ENCODE data around the gene LRFN5.

LRFN5 gene

DNA sequence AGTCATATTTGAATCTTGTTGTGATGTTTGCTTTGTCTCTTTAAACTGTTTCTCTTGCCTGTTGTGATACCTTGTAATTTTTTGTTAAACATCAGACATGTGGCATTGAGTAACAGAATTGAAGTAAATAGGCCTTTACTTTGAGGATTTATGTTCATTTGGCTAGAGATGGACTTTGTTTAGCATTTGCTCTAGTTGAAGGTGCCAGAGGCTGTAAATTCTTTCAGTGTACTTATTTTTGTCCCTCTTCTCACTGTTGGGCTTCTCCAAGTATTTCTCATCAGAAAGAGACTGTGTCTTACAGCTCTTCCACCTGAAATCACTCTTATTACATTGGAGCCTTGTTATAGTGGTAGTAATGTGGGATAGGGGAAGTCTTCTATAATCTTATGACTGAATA lies 175.8 kb downstream of the LRFN5 start:
- Mint-ChIP-seq H3K27me3 (no peaks in the 10 kb centered on the region), H3K9me3 (no peaks in the 10 kb centered on the region), H3K27ac (no peak overlapping the region), H3K36me3 (ENCODE audit: low read depth) (no peaks in the 10 kb centered on the region), H3K4me3 (no peak overlapping the region), H3K4me1 (no peaks in the 10 kb centered on the region)
- no peak for ATAC-seq
- no peak for DNase-seq

DNA sequence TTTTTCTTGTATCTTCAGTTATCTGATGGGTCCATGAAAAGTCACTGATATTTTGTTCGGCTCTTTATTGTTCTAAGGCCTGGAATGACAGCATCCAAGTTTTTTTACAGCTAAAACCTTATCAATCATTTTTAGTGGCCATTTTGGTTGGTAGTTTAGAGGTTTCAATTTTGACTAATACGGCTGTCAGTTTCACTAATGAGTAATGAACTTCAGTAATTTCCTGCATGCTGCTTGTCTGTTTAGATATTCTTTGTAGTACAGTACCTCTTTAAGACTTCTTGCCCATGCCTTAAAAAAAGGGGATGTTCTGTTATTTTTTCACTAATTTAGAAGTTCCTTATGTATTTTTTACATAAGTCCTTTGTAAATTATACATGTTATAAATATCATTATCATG lies 176.7 kb downstream of the LRFN5 start:
- no peaks in the 10 kb centered on the region for H3K4me1 Mint-ChIP-seq
- no peak for ATAC-seq
- H3K9me3 Mint-ChIP-seq, result no peaks in the 10 kb centered on the region
- no peaks in the 10 kb centered on the region for H3K36me3 Mint-ChIP-seq (ENCODE audit: low read depth)
- H3K4me3 Mint-ChIP-seq, result no peak overlapping the region
- DNase-seq, result no peak
- no peaks in the 10 kb centered on the region for H3K27me3 Mint-ChIP-seq
- no peak overlapping the region for H3K27ac Mint-ChIP-seq

DNA sequence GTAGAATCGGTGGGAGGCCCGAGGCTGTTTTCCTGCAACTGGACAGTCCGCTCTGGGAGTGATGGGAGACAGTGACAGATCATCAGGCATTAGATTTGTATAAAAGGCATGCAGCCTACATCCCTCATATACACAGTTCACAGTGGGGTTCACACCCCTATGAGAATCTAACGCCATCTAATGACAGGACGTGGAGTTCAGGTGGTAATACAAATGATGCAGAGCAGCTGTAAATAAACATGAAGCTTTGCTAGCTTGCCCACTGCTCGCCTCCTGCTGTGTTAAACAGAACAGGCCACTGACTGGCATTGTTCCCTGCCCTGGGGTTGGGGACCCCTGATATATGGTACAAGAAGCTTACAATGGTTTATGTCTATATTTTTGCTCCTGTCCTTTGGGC lies 179.0 kb downstream of the LRFN5 start:
- Mint-ChIP-seq H3K36me3 (ENCODE audit: low read depth) (no peaks in the 10 kb centered on the region), H3K4me3 (no peak overlapping the region), H3K9me3 (no peaks in the 10 kb centered on the region), H3K4me1 (no peaks in the 10 kb centered on the region), H3K27me3 (no peaks in the 10 kb centered on the region), H3K27ac (no peak overlapping the region)
- ATAC-seq (no peak), DNase-seq (no peak)

DNA sequence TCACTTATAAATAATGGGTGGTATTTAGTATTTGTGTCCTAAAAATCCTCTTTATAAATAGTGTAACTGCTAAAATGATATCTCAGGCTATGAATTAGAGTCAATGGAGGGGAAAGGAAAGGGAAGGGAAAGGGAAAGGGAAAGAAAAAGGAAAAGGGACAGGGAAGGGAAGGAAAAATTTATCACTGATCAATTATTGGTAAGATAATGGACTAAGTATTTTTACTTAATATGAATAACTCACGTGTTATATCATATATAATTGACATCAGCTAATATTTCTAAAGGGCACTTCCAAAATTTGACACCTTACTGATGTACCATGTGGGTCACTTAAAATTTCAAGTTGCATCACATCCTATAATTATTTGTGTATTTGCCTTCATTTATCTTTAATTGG lies 193.1 kb downstream of the LRFN5 start:
- Mint-ChIP-seq H3K9me3 (no peaks in the 10 kb centered on the region), H3K4me1 (no peaks in the 10 kb centered on the region), H3K27ac (no peak overlapping the region), H3K36me3 (ENCODE audit: low read depth) (no peaks in the 10 kb centered on the region), H3K4me3 (no peak overlapping the region), H3K27me3 (no peaks in the 10 kb centered on the region)
- ATAC-seq (no peak), DNase-seq (no peak)

DNA sequence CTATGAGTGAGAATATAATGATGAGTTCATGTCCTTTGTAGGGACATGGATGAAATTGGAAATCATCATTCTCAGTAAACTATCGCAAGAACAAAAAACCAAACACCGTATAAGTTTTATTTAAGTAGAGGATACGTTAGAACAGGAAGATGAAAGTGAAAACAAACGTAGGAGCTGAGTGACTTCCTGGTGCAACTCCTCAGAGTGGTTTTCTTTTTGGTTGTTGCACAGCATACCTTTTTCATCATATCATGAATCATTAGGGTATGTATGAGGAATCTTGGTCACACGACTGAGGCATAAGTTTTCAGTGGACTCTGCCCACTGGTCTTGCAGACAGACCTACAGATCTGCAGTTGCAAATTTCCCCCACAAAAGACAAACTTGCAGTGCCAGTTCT lies 199.0 kb downstream of the LRFN5 start:
- Mint-ChIP-seq H3K36me3 (ENCODE audit: low read depth) (no peaks in the 10 kb centered on the region), H3K27ac (no peak overlapping the region), H3K4me3 (no peak overlapping the region), H3K27me3 (no peaks in the 10 kb centered on the region), H3K4me1 (no peaks in the 10 kb centered on the region), H3K9me3 (no peaks in the 10 kb centered on the region)
- ATAC-seq (no peak), DNase-seq (no peak)

DNA sequence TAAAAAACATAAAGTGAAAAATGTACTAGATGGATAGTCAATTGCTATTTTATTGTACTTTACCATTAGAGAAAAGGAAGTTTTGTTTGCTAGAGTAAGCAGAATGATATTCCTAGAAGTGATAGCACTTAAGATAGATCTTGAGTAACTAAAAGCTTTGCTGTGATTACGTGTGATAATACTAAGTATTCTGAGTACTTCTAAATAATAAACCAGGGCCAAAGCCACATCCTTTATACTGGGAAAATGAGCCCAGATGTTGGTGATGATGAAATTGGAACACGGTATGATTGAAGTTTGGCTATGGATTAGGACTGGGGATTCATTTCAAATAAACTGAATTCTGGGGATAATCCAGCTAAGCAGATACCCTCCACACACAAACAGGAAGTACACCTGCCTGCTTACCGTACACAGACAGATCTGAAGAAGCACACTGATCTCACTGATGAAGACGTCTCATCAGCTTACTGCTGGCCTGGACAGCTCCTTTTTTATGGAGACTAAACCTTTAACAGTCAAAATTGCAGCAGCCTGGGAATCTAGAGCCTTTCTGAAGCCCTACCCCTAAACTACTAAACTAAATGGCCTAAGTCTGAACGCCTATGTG lies 199.8 kb downstream of the LRFN5 start:
- DNase-seq, result no peak
- Mint-ChIP-seq H3K36me3 (ENCODE audit: low read depth) (no peaks in the 10 kb centered on the region), H3K27ac (no peak overlapping the region), H3K4me1 (no peaks in the 10 kb centered on the region), H3K4me3 (no peak overlapping the region), H3K27me3 (no peaks in the 10 kb centered on the region), H3K9me3 (no peaks in the 10 kb centered on the region)
- ATAC-seq, result no peak

DNA sequence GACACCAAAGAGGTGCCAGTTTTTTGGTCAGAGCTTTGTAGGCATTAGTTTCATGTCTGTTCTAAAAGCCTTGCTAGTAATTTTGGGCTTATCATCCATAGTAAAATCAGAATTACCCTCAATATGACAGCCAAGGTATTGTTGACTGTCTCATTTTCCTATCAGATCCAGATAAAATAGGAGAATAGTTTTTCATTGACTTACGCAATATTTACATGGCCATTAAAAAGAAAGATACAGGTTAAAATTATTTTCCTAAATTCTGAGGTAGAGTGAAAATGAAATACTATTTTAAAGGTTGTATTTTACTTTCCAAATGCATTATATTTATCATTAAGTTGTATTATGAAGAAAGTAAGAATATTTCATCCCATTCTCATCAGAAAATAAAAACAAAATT lies 203.7 kb downstream of the LRFN5 start:
- no peaks in the 10 kb centered on the region for H3K4me1 Mint-ChIP-seq
- H3K36me3 Mint-ChIP-seq (ENCODE audit: low read depth), result no peaks in the 10 kb centered on the region
- no peak overlapping the region for H3K27ac Mint-ChIP-seq
- DNase-seq (no peak), ATAC-seq (no peak)
- H3K4me3 Mint-ChIP-seq, result no peak overlapping the region
- H3K9me3 Mint-ChIP-seq, result peaks cover 3% of the 10 kb centered on the region
- no peaks in the 10 kb centered on the region for H3K27me3 Mint-ChIP-seq

DNA sequence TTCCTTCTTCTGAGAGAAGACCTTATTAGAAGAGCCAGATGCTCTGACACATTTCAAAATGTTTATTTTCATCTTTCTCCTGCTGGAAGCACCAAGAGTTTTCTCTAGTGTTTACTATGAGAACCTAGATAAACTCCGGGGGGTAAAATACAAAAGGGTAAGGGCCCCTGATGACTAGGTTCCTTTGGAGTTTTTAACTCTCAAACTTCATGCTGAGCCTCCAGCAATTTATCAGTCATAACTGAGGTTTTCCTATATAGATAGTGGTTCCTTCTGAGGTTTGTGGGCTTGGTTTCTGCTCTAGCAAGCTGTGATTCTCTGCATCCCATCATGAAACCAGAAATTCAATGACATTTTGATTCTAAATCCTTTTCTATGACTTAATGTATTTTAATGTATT lies 210.9 kb downstream of the LRFN5 start:
- no peak for ATAC-seq
- no peak for DNase-seq
- H3K9me3 Mint-ChIP-seq, result peaks cover 4% of the 10 kb centered on the region
- no peaks in the 10 kb centered on the region for H3K36me3 Mint-ChIP-seq (ENCODE audit: low read depth)
- H3K27me3 Mint-ChIP-seq, result no peaks in the 10 kb centered on the region
- no peak overlapping the region for H3K4me3 Mint-ChIP-seq
- no peak overlapping the region for H3K27ac Mint-ChIP-seq
- H3K4me1 Mint-ChIP-seq, result no peaks in the 10 kb centered on the region

GRCh38 chr14:41824441-41824840 lies 217.8 kb downstream of the LRFN5 start:
- H3K27me3 Mint-ChIP-seq, result no peaks in the 10 kb centered on the region
- no peaks in the 10 kb centered on the region for H3K36me3 Mint-ChIP-seq (ENCODE audit: low read depth)
- H3K9me3 Mint-ChIP-seq, result peaks cover 14% of the 10 kb centered on the region
- ATAC-seq (no peak), DNase-seq (no peak)
- H3K27ac Mint-ChIP-seq, result no peak overlapping the region
- no peak overlapping the region for H3K4me3 Mint-ChIP-seq
- H3K4me1 Mint-ChIP-seq, result no peaks in the 10 kb centered on the region

- H3K4me1 Mint-ChIP-seq, result no peaks in the 10 kb centered on the region
- peaks cover 14% of the 10 kb centered on the region for H3K9me3 Mint-ChIP-seq
- no peak for ATAC-seq
Measured at GRCh38 chr14:41825622-41826021, 218.9 kb downstream of the LRFN5 start.

GRCh38 chr14:41830714-41831406 lies 224.2 kb downstream of the LRFN5 start:
- peaks cover 2% of the 10 kb centered on the region for H3K9me3 Mint-ChIP-seq
- DNase-seq (no peak), ATAC-seq (no peak)
- no peaks in the 10 kb centered on the region for H3K4me1 Mint-ChIP-seq
- no peak overlapping the region for H3K4me3 Mint-ChIP-seq
- H3K27me3 Mint-ChIP-seq, result no peaks in the 10 kb centered on the region
- H3K27ac Mint-ChIP-seq, result no peak overlapping the region
- H3K36me3 Mint-ChIP-seq (ENCODE audit: low read depth), result no peaks in the 10 kb centered on the region

More at GRCh38 chr14:41825622-41826021, 218.9 kb downstream of the LRFN5 start:
- no peak overlapping the region for H3K4me3 Mint-ChIP-seq
- H3K36me3 Mint-ChIP-seq (ENCODE audit: low read depth), result no peaks in the 10 kb centered on the region
- H3K27me3 Mint-ChIP-seq, result no peaks in the 10 kb centered on the region
- no peak for DNase-seq
- H3K27ac Mint-ChIP-seq, result no peak overlapping the region

DNA sequence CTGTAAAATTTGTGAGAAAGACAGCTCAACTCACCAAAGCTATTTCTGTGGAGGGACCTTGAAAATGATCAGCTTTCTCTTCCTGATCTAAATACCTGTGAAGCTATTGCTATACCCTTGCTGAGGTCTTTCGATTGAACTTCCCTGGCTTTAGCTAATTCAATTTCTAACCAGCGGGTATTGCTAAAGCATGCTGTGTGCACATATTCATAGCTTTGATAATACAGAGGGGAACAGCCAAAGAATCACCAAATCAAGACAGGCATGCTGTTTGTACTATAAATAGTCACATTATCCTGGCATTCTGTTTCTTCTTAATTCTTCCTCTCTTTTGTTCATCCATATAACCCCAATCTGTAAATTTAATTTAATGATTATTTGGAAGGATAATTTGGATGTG lies 233.0 kb downstream of the LRFN5 start:
- no peak for DNase-seq
- Mint-ChIP-seq H3K9me3 (no peaks in the 10 kb centered on the region), H3K36me3 (ENCODE audit: low read depth) (no peaks in the 10 kb centered on the region), H3K27me3 (no peaks in the 10 kb centered on the region), H3K4me1 (no peaks in the 10 kb centered on the region), H3K27ac (no peak overlapping the region), H3K4me3 (no peak overlapping the region)
- no peak for ATAC-seq

GRCh38 chr14:41859336-41859735 lies 252.7 kb downstream of the LRFN5 start:
- H3K36me3 Mint-ChIP-seq (ENCODE audit: low read depth), result no peaks in the 10 kb centered on the region
- ATAC-seq (no peak), DNase-seq (no peak)
- H3K27me3 Mint-ChIP-seq, result no peaks in the 10 kb centered on the region
- no peaks in the 10 kb centered on the region for H3K4me1 Mint-ChIP-seq
- no peak overlapping the region for H3K27ac Mint-ChIP-seq
- H3K9me3 Mint-ChIP-seq, result peaks cover 12% of the 10 kb centered on the region
- no peak overlapping the region for H3K4me3 Mint-ChIP-seq

- no peak for ATAC-seq
- peaks cover 12% of the 10 kb centered on the region for H3K9me3 Mint-ChIP-seq
- no peaks in the 10 kb centered on the region for H3K36me3 Mint-ChIP-seq (ENCODE audit: low read depth)
- no peaks in the 10 kb centered on the region for H3K4me1 Mint-ChIP-seq
- no peak overlapping the region for H3K4me3 Mint-ChIP-seq
- H3K27ac Mint-ChIP-seq, result no peak overlapping the region
- no peaks in the 10 kb centered on the region for H3K27me3 Mint-ChIP-seq
- no peak for DNase-seq
Measured at GRCh38 chr14:41860586-41860985, 253.9 kb downstream of the LRFN5 start.

GRCh38 chr14:41865894-41866293 lies 259.2 kb downstream of the LRFN5 start:
- H3K9me3 Mint-ChIP-seq, result peaks cover 12% of the 10 kb centered on the region

DNA sequence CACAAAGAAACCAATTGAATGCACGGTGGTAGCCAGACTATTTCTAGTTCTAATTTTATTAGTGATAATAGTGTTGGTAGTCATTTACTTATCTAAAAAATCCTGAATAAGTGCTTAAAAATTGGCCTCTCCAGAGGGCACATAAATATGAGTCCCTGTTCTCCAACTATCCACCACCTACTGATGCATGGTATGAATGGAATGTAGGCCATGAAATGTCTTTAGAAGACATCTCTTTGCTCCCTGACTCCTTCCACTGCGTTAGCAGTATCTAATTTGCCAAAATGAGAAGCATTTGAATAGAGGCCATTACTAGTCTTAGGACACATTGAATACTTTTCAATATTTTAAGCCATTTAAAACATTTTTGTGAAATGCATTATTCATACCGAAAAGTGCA lies 261.7 kb downstream of the LRFN5 start:
- Mint-ChIP-seq H3K36me3 (ENCODE audit: low read depth) (no peaks in the 10 kb centered on the region), H3K27ac (no peak overlapping the region), H3K27me3 (no peaks in the 10 kb centered on the region), H3K9me3 (peaks cover 4% of the 10 kb centered on the region), H3K4me3 (no peak overlapping the region), H3K4me1 (no peaks in the 10 kb centered on the region)
- ATAC-seq, result no peak
- DNase-seq, result no peak

More at GRCh38 chr14:41865894-41866293, 259.2 kb downstream of the LRFN5 start:
- no peak for ATAC-seq
- no peak overlapping the region for H3K4me3 Mint-ChIP-seq
- DNase-seq, result no peak
- H3K36me3 Mint-ChIP-seq (ENCODE audit: low read depth), result no peaks in the 10 kb centered on the region
- H3K4me1 Mint-ChIP-seq, result no peaks in the 10 kb centered on the region
- H3K27me3 Mint-ChIP-seq, result no peaks in the 10 kb centered on the region
- no peak overlapping the region for H3K27ac Mint-ChIP-seq

Data from activated naive CD8-positive, alpha-beta T cell treated with anti-CD3 and anti-CD28 coated beads, Interleukin-2, amount 50 U/mL, for 24 hours (primary cell).